DMS 273 (cell line): ENCODE data around the gene SLC23A2.
A peak's percentile ranks its signal among the peaks of the same experiment; 100 is the strongest.

Experiments used
- DNase-seq: peaks from one replicate; lab custom pipeline; 2025; ENCODE audit not compliant: unreplicated experiment; lab: John Stamatoyannopoulos, UW

The SLC23A2 gene

DNA sequence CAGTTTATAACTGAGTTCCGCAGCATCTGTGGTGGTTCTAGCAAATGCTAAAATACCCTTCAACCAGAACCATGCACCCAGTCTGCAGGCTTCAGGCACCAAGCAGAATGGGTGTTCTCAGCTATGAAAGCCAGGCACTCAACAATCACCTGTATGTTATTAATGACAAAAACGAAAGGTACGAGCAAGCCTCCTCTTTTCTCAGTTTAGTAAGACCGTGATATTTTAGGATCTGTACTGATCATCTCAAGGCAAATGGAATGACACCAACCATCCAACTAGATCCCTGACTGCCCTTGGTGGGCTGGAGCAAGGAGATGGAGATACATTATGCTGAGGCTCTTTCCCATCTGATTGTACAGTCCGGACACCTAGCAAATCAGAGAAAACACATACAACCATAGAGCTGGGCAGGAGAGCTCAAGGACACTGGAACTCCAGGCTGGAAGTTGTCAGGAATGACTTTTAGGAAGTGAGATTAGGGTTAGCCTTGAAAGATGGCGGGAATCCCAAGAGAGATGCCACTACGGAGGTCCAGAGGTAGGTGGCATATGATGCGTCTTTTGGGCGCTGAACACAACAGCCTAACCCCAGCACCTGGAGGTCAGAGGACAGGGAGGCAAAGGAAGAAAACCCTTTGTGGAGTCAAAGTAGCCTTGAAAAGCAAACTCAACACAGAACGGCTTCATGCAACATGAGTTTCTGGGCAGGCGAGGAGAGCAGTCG is 33.4 kb downstream of the SLC23A2 start:
- DNase-seq: no peak

- DNase-seq: no peak
These were observed 34.2 kb downstream of the SLC23A2 start for GRCh38 chr20:4966826-4967751.

DNA sequence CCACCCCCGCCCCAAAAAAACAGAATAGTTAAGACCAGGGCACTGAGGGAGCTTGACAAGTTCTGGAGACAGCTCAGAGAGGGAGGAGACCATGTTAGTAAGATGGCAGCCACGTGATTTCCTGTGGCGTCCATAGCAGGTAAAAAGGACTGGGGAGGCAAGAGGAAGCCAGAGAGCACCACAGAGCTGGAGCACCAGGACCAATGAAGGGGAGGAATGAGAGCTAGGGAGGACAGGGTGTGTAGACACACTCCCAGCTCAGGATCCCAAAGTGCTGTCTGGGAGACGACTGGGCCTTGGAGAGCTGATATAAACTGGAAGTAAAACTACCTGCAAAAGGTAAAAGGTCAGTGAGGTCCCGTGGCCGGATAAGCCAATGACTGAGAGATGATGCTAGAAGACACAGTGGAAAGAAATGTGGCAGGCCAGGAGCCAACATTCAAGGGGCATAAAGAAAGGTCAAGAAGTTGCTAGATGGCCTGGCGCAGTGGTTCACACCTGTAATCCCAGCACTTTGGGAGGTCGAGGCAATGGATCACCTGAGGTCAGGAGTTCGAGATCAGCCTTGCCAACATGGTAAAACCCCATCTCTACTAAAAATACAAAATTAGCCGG is 39.0 kb downstream of the SLC23A2 start:
- DNase-seq: no peak

GRCh38 chr20:4961746-4962145 is 39.6 kb downstream of the SLC23A2 start:
- DNase-seq: no peak

- no peak for DNase-seq
These were observed 41.7 kb downstream of the SLC23A2 start for GRCh38 chr20:4959592-4959991.

GRCh38 chr20:4957939-4958362 is 43.4 kb downstream of the SLC23A2 start:
- DNase-seq: no peak

GRCh38 chr20:4957187-4957586 is 44.1 kb downstream of the SLC23A2 start:
- no peak for DNase-seq

DNA sequence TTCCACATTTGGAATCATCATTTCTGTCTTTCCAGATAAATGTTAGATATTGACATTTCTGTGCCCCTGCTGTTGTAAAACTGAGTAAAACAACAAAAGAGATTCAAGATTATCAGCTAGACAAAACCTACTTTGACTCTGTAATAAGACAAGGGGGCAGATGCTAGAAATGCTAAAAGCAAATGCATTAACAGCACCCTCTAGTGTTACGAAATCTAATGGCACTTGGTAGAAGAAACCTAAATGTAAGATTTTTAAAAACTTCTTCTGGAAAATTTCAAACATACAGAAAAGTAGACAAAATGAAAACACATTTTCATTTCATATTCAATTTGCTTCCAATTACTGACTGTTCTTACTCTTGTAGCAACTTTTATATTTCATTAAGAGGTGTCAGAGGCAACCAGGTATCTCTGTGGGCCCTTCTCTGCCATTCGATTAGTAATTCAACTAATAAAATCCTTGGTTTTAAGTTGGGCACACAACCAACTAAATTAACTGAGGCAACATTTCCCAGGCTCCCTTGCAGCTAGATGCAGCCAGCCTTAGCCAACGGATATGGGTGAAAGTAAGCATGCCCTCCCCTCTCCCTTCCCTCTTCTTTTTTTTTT is 45.0 kb downstream of the SLC23A2 start:
- peak; percentile 72 for DNase-seq

GRCh38 chr20:4953881-4954280 is 47.4 kb downstream of the SLC23A2 start:
- DNase-seq: no peak

- DNase-seq: no peak
These were observed 49.1 kb downstream of the SLC23A2 start for GRCh38 chr20:4952229-4952628.

GRCh38 chr20:4951299-4951698 is 50.0 kb downstream of the SLC23A2 start:
- DNase-seq: no peak

- no peak for DNase-seq
These were observed 50.5 kb downstream of the SLC23A2 start for GRCh38 chr20:4950841-4951240.

DNA sequence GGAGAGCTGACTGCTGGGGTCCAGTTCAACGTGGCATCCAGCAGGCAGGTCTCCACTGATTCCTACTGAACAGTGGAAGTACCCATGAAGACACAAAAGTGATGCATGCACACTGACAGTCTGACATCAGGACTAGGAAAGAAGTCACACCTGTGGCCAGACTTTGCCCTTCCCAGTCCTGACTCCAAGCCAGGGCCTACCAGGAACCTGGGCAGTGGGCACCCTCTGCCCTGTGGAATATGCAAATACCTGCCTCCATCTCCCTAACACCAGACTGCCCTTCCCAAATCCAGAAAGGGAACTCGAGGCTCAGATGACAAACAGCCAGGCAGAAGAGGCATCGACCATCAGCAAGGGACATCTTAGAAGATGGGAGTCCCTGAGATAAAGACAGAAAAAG is 50.9 kb downstream of the SLC23A2 start:
- DNase-seq: no peak

DNA sequence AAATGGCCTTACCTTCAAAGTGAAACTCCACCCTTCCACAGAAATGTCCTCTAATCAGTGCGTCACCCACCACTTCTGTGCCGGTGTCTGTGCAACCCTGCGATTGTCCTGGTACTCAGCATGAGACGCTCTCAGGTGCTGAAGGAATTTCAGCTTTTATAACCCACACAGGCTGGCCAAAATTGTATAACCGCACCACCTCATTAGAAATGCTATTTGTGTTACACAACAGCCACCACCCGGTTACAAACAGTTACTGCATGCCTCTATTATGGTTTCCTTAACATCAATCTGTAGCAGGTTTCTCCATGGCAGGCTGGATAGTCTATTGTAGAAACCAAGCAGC is 51.5 kb downstream of the SLC23A2 start:
- DNase-seq: peak; percentile 12

DNA sequence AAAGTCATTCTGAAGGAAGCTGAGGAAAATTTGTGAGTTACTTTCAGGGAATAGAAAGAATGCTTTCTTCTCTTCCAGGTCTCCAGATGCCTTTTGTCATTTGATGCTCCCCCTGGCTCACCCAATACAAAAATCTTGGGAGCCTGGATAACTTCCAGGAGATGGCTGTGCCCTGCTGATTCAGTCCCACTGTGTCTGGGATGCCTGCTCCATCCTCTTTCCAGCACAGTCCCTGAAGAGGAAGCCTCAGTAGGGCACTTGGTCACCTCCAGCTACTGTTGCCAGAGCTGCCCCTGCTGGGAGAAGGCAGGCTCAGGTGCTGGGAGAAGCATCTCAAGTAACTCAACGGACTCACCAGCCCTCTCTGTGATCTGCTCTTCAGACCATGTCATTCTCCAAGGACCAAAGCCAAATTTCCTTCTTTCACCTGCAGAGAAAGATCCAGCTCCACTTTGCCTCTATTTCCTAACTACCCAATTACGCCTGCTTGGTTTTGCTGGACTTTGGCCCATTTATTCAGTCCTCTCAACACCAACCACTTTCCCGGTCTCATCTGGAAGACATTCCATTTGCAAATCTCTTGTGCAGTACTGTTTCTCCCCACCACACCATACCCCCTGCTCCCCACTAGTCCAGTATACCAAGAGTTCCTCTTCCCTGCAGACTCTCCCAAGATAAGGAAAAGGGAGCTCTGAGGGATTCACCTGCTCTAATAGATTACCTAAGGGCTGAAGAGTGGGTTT is 53.3 kb downstream of the SLC23A2 start:
- no peak for DNase-seq

DNA sequence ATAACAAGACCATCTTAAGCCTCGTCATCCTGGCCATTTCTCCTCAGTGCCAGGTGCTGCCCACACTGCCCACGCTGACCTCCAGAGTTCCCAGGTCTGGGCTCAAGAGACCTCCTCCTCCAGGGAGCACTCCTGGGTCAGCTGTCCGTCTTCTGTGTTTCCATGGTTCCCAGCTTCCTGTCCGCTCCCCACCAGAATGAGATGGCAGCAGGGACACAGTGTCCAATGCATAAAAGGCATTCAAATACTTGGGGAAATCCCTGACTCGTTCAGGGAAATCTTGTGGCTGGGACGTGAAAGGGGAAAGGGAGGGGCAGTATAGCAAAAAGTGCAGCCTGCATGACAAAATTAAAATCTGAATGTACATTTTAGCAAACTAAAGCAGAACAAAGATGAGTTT is 54.3 kb downstream of the SLC23A2 start:
- DNase-seq: no peak

DNA sequence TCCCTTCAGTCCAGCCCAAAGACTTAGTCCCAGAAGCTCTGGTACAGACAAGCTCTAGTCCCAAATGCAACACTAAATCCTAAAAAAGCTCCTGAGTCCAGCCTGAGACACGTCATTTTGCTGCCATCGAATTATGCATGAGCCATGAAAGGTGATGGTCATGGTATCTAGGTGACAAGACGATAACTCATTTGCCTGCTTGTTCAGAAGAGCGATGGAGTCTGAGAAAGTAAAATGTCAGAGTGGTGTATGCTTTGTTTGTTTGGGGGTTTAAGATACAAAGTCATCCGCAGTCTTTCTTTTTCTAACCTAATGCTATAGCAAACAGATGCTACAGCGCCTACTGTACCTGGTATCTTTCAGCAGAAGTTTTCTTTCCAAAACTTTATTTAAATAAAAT is 54.7 kb downstream of the SLC23A2 start:
- no peak for DNase-seq

GRCh38 chr20:4944518-4945313 is 56.6 kb downstream of the SLC23A2 start:
- no peak for DNase-seq

DNA sequence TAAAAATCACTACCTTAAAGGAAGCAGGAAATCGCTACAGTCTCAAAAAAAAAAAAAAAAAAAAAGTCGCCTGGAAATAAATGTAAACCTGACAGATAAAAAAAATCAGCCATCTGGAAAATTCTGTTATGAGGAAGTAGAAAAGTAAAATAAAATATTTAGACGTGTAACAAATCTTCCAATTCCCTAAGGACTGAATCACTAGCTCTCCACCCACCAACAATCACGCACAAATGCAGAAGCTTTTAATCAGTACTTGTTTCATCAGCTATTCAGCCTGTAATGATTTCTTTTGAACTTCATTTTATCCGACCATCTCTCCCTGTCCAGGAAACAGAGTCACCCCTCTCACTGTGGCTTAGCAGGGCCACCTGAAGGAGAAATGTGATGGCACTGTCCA is 59.0 kb downstream of the SLC23A2 start:
- no peak for DNase-seq
